HG03521 (cell line): ENCODE data around the gene TMEM203.
A peak's percentile ranks its signal among the peaks of the same experiment; 100 is the strongest.
"Not testable (repeated sequence)": the region's sequence is repeated elsewhere in the genome, so short reads cannot be mapped to it uniquely, and the experiment has no call there.

ENCODE experiments used
- ATAC-seq: cut with Tn5 transposase; IDR thresholded peaks from one replicate; pipeline ENCODE4 v1.9.1; 2021; ENCODE audit warnings: mild to moderate bottlenecking, moderate library complexity; ENCODE audit not compliant: unreplicated experiment

Gene TMEM203, protein sequence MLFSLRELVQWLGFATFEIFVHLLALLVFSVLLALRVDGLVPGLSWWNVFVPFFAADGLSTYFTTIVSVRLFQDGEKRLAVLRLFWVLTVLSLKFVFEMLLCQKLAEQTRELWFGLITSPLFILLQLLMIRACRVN

DNA sequence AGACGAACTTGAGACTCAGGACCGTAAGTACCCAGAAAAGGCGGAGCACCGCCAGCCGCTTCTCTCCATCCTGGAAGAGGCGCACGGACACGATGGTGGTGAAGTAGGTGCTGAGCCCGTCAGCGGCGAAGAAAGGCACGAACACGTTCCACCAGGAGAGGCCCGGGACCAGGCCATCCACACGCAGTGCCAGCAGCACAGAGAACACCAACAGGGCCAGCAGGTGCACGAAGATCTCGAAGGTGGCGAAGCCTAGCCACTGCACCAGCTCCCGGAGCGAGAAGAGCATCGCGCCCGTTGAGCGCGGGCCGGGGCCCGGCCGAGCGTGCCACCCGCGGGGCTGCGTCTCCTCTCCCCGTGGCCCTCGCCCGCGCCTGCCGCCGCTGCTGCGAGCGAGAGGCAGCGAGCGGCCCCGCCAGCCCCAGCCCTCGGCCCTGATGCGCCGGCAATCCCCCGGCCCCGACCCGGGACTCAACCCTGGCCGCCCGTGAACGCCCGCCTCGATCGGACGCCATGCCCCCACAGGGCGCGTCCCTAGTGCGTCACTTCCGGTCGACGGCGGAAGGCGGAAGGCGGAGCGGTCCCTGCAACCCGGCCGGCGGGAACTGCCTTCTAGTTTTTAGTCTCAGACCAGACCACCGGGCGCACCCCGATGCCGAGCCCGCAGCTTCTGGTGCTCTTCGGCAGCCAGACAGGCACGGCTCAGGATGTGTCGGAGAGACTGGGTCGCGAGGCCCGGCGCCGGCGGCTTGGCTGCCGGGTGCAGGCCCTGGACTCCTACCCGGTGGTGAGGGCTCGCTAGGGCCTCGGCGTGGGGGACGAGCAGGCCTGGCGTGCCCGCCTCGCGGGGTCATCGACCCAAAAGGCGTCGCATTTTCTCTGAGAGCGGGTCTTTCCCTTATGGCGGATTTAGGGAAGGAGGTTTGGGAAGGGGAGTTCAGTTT is at the start of gene TMEM203, which contains the start of gene NDOR1:
Gene TMEM203 (minus strand): TSS at position 523 of the 944 bp plus-strand sequence. CDS start 234 bp downstream, at position 289.
Gene NDOR1 (plus strand): TSS at position 575 of the 944 bp plus-strand sequence. CDS start 78 bp downstream, at position 653.
- peak; percentile 34 for ATAC-seq

DNA sequence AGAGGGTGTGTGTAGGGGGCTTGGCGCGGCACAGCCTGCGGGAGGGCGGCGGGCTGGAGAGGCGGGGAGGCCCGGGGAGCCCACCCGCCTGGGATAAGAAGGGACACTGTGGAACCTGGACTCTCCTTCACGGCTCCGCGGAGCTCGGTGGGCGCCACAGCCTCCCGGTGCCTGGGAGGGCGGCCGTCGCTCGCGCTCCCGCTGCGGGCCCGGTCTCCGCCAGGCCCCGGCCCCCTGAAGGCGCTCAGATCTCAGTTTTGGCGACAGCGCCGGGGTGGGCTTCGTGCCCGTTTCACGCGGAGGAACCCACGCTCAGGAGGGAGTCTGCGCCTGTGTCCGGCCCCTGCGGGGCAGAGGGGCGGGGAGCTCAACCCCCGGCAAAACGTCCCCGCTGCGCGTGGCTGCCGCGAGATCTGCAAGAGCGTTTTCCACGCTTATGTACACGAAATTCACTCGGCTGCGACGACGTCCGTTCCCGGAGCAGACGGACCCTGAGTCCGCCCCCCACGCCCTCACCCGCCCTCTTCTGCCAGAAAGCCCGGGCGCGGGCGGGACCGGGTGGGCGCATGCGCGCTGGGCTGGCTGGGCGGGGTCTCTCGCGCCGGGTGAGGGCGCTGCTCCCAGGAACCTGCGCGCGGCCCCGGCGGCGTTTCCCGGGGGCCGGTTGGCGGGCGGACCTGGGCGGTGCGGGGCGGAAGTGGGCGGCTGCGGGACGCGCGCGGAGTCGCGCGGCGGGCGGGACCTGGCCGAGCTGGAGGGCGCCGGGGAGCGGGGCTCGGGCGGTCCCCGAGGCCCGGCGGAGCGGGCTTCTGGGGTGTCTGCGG is 49.4 kb upstream of the TMEM203 start, which contains the start of gene NELFB:
Gene NELFB (plus strand): TSS at position 704 of the 824 bp plus-strand sequence.
- peak; percentile 83 for ATAC-seq

DNA sequence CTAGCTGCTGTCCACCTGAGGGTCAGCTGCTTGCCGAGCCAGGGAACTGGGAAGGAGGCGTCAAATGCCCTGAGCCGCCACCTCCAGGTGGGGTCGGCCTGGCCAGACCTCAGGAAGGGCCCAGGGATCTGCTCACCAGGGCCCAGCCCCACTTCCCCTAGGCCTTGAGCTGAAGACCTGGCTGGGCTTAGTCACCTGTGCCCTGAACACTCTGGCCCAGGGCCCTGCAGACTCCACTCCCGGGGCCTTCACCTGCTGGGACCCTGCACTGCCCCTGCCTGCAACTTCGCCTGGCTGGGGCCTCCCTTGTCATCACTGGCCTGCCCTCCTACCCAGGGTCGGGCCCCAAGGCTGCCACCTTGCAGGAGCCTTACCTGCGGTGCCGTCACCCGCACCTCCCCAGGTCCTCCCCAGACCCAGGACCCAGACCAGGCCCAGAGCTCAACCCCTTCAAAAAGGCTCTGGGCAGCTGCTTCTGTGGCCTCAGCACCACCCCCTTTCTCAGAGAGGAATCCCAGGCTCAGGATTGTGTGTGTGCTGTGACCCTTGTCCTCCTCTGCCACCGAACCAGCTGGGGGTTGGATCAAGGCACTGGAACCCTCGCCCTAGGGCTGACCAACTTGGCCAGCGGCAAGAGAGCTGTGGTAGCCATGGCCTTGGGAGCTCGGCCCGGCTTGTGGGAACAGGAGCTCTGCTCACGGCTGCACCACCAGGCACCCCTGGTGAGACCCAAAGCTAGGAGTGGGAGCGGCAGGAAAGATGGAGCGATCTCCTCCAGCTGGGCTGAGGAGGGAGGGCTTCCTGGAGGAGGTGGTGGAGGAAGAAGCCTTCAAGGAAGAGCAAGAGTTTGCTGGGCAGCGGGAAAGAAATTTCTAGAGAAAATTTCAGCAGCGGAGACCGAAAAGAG is 48.5 kb upstream of the TMEM203 start:
- no peak for ATAC-seq

DNA sequence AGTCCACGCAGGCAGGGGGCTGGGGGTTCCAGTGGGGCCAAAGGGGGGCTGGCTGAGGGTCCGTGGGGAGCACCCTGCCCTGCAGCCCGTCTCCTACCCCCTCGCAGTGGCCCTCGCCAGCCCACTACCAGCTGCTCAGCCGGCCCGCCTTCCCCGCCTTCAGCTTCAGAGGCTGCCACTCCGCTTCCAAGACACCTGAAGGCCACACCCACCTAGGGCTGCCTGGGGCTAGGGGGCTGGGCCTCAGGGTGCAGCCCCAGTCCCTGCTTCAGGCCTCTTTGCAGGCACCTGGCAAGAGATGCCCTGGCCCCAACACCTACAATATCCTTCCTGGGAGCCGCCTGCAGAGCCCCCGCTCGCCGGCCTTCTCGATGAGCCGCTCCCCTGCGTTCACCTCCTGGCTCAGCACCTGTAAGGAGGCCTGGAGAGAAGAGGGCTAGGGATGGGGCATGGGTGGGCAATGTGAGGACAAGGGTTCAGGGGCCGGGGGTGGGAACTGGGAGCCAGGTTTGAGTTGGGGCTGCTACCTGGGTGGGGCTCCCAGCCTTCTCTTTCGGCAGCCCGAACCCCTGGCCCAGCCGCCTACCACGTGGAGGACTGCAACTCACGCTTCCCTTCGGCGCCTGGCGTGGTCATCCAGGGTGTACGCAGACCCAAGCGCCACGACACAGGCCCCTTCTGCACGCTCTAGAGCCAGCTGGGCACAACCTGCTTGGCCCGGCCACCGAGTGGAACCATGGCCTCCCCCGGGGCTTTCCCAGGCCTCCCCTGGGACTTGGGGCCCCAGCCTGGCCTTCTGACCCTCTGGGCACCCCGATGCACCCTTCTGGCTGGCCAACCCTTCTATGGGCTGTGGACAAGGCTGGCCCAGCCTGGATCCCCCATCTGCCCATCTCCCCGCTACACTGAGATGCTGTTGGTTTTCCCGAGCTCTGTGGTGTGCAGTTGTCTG is 47.4 kb upstream of the TMEM203 start:
- ATAC-seq: no peak

DNA sequence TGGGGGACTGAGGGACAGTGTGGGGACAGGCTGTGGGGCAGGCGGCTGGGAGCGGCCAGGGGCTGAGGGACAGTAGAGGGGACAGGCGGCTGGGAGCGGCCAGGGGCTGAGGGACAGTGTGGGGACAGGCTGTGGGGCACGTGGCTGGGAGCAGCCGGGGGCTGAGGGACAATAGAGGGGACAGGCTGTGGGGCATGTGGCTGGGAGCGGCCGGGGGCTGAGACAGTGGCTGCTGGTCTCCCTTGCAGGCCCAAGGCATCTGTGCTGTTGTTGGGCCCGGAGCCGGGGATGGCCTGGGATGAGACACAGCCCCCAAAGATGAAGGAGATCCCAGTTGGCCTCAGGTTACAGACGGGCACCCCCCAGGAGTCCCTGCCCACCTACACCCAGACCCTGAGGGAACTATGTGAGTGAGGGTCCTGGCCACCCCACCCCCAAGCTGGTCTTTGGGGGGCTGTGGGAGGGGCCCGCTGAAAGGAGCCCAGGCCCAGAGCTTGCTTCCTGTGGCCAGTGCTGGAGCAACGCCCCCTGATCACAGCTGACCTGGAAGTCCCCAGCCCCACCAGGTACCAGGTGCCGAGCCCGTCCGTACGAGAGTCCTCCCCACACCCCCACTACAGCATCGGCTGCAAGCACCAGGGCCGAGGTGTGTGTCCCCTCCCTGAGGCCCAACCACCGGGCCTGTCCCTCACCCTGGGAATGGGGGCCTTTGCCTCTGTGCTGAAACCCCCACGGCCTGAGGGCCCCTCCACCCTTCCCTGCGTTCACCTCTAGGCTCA is 46.2 kb upstream of the TMEM203 start:
- no peak for ATAC-seq

DNA sequence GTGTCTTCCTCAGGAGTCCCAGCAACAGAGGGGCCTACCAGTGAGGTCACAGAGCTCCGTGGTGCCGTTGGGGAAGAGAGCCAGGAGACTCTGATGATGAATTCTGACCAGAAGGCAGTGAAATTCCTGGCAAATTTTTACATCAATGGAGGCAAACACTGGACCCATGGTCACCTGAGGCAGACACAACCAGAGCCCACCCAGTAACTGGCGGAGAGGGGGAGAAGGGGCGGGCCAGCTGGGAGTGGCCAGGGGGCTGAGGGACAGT is 45.7 kb upstream of the TMEM203 start, which contains the start of gene STPG3:
Gene STPG3 (plus strand): TSS at position 93 of the 268 bp plus-strand sequence. CDS start 1 bp downstream, at position 94.
- no peak for ATAC-seq

DNA sequence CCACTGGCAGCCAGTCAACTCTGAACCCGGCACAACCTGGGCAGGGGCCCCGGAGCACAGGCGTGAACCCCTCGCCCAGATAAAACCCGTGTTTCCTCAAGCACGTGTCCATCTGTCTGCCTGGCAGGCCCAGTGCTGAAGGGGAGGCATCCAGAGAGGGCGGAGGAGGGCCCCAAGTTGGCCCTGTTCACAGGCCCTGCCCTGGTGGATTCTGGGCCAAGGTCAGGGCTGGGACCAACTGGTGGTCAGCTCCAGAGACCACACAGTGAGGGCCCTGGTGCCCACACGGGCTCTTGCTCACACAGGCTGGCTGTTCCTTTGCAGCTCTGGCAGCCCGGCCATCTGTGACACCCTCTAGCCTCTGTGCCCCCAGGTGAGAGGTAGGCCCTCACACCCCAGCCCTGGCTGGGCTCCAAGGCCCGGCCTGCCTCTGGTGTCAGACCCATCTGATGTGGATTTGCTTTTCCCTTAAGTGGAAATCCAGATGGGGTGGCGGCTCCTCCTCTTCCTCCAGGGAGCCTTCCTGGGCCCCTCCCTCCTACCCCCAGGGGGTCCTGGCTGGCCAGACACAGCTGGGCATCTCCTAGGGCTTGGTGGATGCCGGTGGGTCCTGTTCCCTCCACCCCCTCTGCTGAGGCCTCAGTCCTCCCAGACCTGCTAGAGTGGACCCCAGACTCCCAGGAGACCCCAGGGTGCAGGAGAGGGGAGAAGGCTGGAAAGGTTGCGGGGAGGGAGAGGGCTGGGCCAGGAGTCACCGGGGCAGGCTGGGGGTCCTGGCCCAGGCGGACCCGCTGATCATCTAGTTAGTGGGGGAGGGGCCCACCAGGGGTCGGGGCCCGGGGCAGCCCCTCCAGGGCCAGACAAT is 45.1 kb upstream of the TMEM203 start:
- ATAC-seq: no peak

DNA sequence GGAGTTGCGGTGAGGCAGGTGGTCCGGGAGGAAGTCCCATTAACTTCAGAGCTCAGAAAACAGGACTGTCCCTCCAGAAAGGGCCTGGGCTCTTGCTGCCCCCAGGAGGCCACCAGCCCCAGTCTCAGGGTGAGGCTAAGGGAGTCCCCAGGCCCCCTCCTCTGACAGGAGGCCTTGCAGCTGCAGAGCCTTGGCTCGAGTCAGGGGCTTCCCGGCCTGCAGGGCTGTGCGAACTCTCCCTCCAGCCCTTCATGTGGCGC is 42.4 kb upstream of the TMEM203 start:
- ATAC-seq: no peak

DNA sequence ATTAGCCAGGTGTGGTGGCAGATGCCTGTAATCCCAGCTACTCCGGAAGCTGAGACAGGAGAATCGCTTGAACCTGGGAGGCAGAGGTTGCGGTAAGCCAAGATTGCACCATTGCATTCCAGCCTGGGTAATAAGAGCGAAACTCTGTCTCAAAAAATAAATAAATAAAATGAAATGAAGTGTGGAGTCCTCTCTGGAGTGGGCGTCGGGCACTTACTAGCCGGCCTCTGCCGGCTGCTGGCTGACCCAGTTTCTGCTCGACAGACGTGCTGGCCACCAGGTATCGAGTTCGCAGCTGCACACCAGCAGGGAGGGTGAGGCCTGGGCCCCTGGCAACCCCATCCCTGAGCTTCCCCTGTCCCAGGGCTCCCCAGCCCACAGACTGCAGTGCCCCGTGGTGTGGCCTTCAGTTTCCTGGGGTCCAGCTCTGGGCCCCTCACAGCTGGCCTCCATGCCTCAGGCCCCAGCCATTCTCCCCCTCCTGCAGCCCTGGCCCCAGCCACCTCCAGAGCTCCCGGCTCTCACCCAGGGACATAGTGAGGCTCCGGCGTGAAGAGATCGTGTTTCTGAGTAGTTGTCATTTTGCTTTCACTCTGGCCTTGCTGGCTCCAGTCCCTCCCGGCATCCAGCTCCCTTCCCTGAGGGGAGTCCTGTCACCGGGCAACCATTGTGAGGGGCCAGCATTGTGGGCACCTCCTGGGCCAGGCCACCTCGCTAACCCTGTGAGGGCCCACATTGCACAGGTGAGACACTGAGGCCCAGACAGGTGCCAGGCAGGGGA is 41.9 kb upstream of the TMEM203 start:
- no peak for ATAC-seq

DNA sequence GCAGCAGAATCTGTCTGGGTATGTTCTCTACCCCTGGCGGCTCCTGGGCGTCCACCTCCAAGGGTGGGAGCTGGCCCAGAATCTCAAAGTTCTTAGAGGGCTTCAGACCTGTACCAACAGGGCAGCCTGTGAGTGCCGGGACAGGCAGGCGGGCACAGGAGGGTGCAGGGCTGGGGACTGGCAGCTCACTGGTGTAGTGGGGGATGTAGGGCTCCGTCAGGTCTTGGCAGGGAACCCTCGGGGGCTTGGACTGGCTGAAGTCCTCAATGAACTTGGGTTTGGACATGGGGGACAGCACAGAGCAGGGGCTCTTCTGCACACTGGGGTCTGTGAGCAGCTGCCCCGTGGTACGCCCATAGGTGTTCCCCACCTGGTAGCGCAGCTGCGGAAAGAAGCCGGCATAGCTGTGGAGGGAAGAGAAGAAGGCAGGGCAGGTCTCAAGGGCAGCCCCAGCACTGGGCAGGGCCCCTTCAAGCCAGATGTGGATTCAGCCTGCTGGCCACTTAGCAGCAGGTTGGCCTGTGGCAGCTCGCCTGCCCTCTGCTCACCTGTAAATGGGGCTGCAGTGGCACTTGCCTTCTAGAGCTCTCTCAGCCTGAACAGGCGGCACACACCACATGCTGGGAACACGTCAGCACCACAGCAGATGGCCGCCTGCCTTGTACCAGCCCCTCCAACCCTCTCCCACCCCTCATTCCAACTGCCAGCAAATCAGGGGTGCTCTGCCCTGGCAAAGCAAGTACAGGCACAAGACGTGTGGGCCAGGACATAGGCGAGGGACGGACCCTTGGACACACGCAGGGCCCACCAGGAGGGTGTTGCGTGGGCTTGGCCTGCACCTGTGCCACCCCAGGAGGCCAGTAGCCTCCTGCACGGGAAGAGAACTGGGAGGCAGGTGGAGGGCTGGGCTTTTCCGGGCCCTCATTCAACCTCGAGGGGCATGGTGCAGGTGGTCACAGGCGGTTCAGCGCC is 40.3 kb upstream of the TMEM203 start:
- ATAC-seq: no peak

DNA sequence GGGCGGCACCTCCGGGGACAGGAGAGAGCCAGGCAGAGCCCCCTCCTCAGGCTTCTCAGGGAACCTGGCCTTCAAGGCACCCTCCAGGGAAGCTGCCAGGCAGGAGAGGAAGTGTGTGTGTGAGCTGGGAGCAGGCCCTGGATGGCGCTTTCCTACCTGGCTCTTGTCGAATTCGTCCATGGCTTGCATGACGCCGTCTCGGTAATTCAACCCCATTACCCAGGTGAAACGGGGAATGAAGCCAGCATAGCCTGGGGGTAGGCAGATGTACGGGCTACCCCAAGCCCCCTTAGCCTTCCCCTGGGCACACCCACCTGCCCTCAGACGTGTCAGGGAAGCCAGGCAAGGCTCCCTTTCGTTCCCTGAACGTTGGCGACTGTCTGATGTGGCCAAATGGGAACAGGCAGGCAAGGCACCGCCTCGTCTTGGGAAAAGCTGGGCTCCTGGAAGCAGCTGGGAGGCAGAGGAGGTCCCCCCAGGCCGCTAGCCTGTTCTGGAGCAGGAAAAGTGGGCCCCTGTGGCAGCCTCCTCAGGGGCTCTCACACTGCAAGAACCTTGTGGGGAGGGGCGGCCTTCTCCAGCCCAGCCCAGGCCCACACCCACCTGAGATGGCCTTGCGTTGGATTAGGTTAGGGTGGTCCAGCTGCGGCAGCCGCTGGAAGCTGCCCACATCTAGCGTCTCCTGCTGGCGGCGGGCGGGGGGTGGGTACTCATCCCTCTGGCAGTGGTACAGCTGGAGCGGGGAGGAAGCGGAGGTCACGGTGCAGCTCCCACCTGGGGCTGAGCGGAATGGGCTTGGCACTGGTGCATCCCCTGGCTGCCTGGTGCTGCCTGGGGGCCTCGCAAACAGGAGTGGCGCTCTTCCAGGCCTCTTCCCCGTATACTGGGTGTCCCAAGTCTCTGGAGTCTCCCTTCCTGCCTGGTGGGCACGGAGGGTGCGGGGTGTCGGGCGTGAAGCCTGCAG is 39.3 kb upstream of the TMEM203 start:
- ATAC-seq: no peak

DNA sequence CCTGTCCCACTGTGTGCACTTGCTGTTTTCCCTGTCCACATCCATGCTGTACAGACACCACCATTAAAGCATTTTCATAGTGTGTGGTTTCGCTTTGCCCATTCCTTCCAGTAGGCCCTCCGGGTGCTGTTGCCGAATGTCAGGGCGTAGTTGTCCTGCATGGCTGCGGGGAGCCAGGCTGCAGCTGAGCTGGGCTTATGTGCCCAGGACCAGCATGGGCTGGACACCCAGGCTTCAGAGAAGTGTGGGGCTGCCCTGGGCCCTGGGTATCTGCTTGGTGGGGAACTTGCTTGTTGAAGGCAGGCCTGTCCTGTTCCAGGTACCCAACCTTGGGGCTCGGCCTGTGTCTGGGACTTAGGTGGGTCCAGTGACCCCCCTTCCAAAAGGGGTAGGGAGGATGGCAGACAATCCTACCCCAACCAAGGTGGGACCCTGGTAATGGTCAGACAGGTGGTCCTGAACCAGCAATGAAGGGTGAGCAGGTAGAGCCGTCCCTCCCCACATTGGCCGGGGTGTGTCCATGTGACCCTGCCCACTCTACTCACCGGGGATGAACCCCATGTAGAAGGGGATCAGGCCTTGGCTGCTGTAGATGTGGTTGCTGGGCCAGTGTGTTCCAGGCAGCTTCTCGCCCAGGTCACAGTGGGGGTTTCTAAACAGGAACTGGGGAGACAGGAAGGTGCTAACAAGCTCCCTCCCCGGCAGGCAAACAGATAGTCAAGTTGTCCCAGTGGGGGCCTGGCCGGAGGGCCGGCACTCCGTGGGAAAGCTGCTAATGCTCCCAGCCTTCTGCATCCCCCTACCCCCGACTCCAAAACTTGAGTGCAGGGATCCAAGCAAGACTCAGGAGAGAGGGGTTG is 38.4 kb upstream of the TMEM203 start:
- no peak for ATAC-seq

DNA sequence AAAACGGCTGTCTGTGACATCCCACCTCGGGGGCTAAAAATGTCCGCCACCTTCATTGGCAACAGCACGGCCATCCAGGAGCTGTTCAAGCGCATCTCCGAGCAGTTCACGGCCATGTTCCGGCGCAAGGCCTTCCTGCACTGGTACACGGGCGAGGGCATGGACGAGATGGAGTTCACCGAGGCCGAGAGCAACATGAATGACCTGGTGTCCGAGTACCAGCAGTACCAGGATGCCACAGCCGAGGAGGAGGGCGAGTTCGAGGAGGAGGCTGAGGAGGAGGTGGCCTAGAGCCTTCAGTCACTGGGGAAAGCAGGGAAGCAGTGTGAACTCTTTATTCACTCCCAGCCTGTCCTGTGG is 37.8 kb upstream of the TMEM203 start:
- not testable (repeated sequence) for ATAC-seq
